Activated T-cell treated with anti-CD3 and anti-CD28 coated beads for 4 hours (primary cell): ENCODE results near the gene GPR62.

Experiments
- DNase-seq: peaks from one replicate; pipeline ENCODE4 v3.0.0-alpha.2; 2020

GPR62 gene

GRCh38 chr3:51994530-51994929 lies 39.3 kb downstream of the GPR62 start:
- no peak for DNase-seq

GRCh38 chr3:51995346-51996163 lies 40.4 kb downstream of the GPR62 start, which contains the start of gene RPL29:
Gene RPL29 (minus strand): TSS chr3:51995895. CDS start chr3:51995461, 434 bp downstream.
- peak; percentile 88 for DNase-seq

DNA sequence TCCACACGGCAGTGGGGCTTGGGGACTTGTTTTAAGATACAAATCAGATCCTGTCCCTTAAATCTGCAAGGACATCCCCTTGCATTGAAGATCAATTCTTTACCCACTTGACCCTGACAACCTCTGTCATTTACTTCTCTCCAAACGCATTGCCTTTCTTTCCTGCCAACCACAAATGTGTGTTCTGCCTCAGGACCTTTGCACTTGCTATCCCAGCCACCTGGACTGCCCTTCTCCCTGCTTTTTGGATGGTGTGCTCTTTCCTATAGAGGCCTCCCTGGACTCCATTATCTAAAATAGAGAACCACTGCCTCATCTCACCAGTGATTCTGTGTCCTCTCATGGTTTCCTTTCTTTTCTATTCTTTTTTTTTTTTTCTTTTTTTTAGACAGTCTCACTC lies 42.0 kb downstream of the GPR62 start:
- DNase-seq, result no peak

DNA sequence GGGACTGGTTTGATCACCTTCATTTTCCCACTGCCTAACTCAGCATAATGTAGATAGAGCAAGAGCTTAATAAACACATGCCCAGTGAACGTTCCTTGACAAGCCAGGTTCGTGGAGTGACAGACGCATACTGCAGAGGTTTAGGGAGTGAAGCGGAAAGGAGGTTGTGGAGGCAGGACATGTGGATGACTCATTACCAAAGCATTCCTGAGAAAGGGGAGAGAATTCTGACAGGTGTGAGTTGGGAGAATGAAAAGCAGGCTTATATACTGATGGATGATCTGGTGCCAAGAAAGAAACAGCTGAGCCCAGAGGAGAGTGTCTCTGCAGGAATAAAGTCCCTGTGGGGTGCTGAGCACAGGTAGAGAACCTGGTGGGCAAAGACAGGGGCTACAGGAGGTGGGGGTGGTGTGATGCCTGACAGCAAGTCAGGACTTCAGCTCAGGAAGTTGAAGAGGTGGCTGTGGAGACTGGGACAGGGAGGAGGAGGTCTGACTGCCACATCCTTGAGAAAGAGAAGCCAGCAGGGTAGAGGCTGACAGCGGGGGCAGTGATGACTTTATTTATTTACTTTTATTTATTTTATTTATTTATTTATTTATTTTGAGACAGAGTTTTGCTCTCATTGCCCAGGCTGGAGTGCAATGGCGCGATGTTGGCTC lies 42.9 kb downstream of the GPR62 start:
- no peak for DNase-seq

DNA sequence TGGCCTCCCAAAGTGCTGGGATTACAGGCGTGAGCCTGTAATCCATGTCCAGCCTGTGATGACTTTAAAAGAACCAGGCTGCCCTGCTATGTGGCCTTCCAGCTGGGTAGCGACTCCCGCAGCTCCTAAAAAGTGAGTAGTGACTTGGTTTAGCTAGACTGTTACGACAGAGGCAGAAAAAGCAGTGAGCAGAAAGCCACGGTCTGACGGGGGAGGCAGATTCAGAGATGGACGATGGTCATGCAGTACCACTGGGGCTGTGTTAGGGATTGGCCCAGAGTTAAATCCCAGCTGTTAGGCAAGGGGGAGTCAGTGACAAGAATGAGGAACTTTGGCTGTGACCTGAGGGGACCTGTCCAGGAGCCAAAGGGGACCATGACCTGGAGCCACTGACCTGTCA lies 43.6 kb downstream of the GPR62 start:
- no peak for DNase-seq

DNA sequence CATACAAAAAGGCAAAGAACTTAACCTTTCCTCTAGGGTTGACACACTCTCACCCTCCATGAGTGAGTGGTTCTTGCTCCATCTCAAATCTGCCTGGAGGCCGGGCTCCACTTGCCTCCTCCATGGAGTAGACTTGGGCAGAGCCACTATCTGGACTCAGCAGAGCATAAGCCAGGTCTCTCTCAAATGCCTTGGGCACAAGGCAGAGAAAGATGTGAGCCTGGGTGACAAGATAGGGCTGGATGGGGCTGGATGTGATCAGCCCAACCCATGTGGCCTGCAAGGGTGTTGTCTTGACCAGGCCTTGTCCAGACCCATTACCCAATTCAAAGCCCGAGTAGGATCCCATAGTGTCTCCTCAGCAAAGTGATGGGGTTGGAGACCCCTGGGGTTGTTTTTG lies 44.7 kb downstream of the GPR62 start:
- no peak for DNase-seq

- peak; percentile 81 for DNase-seq
Observed at GRCh38 chr3:52001443-52001974, 46.3 kb downstream of the GPR62 start.

DNA sequence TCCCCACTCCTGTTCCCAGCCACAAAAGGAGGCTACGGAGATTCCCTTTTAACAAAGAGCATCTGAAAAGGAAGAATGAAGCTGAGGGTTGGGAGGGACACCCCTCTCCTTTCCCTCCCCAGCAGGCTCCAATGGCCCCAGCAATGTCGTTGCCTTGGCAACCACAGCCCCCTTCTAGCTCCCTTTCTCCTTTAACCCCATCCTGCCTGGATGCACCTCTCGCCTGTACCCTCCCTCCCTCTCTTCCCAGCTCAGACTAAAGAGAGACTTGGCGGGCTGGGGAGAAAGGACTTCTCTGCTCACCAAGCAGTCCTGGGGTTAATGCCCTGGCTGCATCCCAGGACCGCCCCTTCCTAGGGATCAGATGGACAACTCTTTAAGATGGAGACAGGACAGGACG lies 47.6 kb downstream of the GPR62 start:
- no peak for DNase-seq

DNA sequence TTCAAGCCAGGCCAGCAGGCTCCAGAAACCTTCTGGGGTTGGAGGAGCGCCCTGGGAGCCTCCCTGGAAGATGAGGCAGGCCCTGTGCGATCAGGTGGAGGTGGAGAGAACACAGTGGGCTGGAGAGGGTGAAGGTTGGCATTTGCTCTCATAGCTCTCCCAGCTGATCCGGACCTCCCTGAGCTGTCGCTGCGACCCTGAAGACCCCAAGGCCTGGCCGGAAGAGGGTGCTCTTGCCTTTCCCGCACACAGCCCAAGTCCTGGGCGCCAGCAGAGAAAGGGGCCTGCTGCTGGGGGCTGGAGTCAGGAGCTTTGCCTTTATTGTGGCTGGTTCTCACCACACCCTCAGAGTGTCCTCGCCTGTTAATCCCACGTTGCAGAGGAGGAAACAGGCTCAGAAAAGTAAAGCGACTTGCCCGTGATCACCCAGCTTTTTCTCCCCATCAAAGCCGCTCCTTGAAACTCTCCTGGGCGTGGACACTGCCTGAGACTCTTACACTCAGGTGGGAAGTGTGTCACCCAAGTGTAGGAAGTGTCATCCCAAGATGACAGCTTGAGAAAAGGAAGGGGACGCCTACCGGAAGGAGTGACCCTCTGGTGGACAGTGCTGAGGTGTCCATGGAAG lies 49.1 kb downstream of the GPR62 start:
- DNase-seq, result no peak

GRCh38 chr3:52004906-52005395 lies 49.8 kb downstream of the GPR62 start:
- no peak for DNase-seq

- DNase-seq, result no peak
Observed at GRCh38 chr3:52005571-52005986, 50.4 kb downstream of the GPR62 start.

DNA sequence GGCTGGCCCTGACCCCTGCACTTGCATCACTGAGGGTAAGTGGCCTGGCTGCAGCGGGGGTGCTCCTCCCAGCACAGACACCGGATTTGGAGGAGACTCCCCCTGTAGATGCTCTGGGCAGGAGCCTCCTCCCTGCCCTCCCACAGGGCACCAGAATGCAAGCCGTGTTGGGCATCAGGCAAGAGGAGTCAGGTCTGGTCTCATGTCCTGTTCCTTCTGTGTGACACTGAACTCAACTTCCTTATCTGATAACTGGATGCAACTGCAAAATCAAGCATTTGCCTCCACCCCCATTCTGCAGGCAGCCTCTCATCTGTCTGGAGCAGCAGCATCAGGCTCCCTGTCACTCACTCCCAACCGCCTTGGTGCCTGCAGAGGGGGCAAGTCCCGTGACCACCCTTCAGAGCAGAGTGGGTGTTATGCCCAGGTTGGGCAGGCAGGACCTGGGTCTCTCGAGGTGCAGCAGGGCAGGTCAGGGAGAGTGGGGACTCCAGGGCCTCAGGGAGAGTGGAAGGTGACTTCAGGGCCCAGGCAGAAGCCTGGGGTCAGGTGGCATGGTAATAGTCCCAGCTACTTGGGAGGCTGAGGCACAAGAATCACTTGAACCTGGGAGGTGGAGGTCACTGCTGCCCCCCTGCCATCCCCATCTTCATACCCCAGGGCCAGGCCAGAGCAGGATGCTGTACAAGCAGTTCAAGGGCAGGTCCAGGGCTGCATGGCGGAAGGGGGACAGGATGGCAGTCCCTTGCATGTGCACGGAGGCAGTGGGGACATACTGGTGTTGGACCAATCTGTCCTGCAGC lies 51.0 kb downstream of the GPR62 start:
- DNase-seq, result no peak

- DNase-seq, result no peak
Observed at GRCh38 chr3:52006820-52007133, 51.6 kb downstream of the GPR62 start.
